SU-DHL-6 (cell line): ENCODE results near the gene LMAN2L.

Experiments used
- H2AFZ ChIP-seq: fragments of 200-600 bp; sonication (generic); 2 replicates; pipeline ENCODE4 v1.6.1; 2014; ENCODE audit warnings: low read depth, mild to moderate bottlenecking, moderate library complexity, mixed read lengths, antibody characterized with exemption, low read length; ENCODE audit not compliant: severe bottlenecking
- H3F3A ChIP-seq: fragments of 200-600 bp; shearing (Covaris generic); 2 replicates; pipeline ENCODE4 v1.6.0; 2016; ENCODE audit warnings: antibody characterized with exemption, mild to moderate bottlenecking; ENCODE audit not compliant: insufficient read depth
- H3K27ac ChIP-seq: fragments of 200-600 bp; sonication (generic); 2 replicates; pipeline ENCODE4 v1.5.1; 2016; ENCODE audit warnings: low read depth, mild to moderate bottlenecking, low read length, moderate library complexity, mixed read lengths
- H3K27me3 ChIP-seq: fragments of 200-600 bp; sonication (generic), shearing (Covaris generic); 2 replicates; pipeline ENCODE4 v1.6.0; 2014; ENCODE audit warnings: mild to moderate bottlenecking, low read length
- H3K36me3 ChIP-seq: fragments of 200-600 bp; sonication (generic); 2 replicates; pipeline ENCODE4 v1.6.1; 2014; ENCODE audit warnings: mild to moderate bottlenecking, low read length, mixed read lengths
- H3K4me2 ChIP-seq: fragments of 300-600, 200-600 bp; shearing (Covaris generic), sonication (generic); 2 replicates; pipeline ENCODE4 v1.6.0; 2014; ENCODE audit warnings: low read length, low read depth, mild to moderate bottlenecking; ENCODE audit not compliant: poor library complexity, severe bottlenecking
- H3K4me3 ChIP-seq: fragments of 200-600 bp; sonication (generic); 2 replicates; pipeline ENCODE4 v1.5.1; 2014; ENCODE audit warnings: antibody characterized with exemption, low read length, mild to moderate bottlenecking, mixed read lengths; ENCODE audit not compliant: insufficient read depth, poor library complexity, severe bottlenecking
- H3K79me2 ChIP-seq: fragments of 200-600 bp; sonication (generic); 2 replicates; pipeline ENCODE4 v1.6.1; 2014; ENCODE audit warnings: mild to moderate bottlenecking, low read length, moderate library complexity; ENCODE audit not compliant: insufficient read depth
- H3K9ac ChIP-seq: fragments of 200-600 bp; sonication (generic); 2 replicates; pipeline ENCODE4 v1.7.0; 2014; ENCODE audit warnings: mild to moderate bottlenecking, low read length
- H3K9me2 ChIP-seq: fragments of 200-600 bp; sonication (generic); replicated peaks from 2 replicates; pipeline ENCODE4 v1.6.1; 2014; ENCODE audit warnings: low read length; ENCODE audit not compliant: insufficient read depth
- H3K9me3 ChIP-seq: fragments of 200-600 bp; sonication (generic); 2 replicates; pipeline ENCODE4 v1.6.1; 2014; ENCODE audit warnings: low read length, mixed read lengths; ENCODE audit not compliant: insufficient read depth
- H4K20me1 ChIP-seq: fragments of 200-600 bp; sonication (generic); 2 replicates; pipeline ENCODE4 v1.6.1; 2014; ENCODE audit warnings: low read depth, mild to moderate bottlenecking, antibody characterized with exemption, low read length, moderate library complexity, mixed read lengths
- EZH2phosphoT487 ChIP-seq: fragments of 200-600 bp; sonication (generic), shearing (Covaris generic); conservative IDR thresholded peaks from 2 replicates; pipeline ENCODE4 v1.6.1; 2018; ENCODE audit warnings: mild to moderate bottlenecking, antibody characterized with exemption, low read length, moderate library complexity, mixed read lengths
- TF ChIP-seq, protein P1 (sequence below): fragments of 200-600 bp; sonication (generic); IDR thresholded peaks from one replicate; pipeline ENCODE4 v1.5.1; 2017; ENCODE audit warnings: antibody characterized with exemption, mild to moderate bottlenecking, low read length, moderate library complexity; ENCODE audit not compliant: insufficient read depth, poor library complexity, severe bottlenecking

Gene LMAN2L

DNA sequence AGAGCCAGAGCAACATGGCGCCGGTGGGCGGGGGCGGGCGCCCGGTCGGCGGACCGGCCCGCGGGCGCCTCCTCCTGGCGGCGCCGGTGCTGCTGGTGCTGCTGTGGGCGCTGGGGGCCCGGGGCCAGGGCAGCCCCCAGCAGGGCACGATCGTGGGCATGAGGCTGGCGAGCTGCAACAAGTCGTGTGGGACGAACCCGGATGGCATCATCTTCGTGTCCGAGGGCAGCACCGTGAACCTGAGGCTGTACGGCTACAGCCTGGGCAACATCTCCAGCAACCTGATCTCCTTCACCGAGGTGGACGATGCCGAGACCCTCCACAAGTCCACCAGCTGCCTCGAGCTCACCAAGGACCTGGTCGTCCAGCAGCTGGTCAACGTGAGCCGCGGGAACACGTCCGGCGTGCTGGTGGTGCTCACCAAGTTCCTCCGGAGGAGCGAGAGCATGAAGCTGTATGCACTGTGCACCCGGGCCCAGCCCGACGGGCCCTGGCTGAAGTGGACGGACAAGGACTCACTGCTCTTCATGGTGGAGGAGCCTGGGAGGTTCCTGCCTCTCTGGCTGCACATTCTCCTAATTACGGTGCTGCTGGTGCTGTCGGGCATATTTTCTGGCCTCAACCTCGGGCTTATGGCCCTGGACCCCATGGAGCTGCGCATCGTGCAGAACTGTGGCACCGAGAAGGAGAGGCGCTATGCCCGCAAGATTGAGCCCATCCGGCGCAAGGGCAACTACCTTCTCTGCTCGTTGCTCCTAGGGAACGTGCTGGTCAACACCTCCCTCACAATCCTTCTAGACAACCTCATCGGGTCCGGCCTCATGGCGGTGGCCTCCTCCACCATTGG is 21.3 kb upstream of the LMAN2L start:
- Histone ChIP-seq H3K9me3 (no peaks in the 10 kb centered on the region), H3K4me2 (peak overlapping the region; percentile 54), H3K79me2 (no peaks in the 10 kb centered on the region), H3K36me3 (no peaks in the 10 kb centered on the region), H3K9me2 (no peaks in the 10 kb centered on the region), H4K20me1 (no peaks in the 10 kb centered on the region), H3F3A (peaks cover 3% of the 10 kb centered on the region; the same call in 1 of the 2 replicates), H3K9ac (peak overlapping the region; percentile 47; the same call in 1 of the 2 replicates), H2AFZ (peak overlapping the region; percentile 48), H3K27ac (no peak overlapping the region), H3K4me3 (peak overlapping the region; percentile 43), H3K27me3 (no peaks in the 10 kb centered on the region)
- TF ChIP-seq EZH2phosphoT487, result no peak
- TF ChIP-seq, protein P1, sequence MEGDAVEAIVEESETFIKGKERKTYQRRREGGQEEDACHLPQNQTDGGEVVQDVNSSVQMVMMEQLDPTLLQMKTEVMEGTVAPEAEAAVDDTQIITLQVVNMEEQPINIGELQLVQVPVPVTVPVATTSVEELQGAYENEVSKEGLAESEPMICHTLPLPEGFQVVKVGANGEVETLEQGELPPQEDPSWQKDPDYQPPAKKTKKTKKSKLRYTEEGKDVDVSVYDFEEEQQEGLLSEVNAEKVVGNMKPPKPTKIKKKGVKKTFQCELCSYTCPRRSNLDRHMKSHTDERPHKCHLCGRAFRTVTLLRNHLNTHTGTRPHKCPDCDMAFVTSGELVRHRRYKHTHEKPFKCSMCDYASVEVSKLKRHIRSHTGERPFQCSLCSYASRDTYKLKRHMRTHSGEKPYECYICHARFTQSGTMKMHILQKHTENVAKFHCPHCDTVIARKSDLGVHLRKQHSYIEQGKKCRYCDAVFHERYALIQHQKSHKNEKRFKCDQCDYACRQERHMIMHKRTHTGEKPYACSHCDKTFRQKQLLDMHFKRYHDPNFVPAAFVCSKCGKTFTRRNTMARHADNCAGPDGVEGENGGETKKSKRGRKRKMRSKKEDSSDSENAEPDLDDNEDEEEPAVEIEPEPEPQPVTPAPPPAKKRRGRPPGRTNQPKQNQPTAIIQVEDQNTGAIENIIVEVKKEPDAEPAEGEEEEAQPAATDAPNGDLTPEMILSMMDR, result peak; percentile 22

DNA sequence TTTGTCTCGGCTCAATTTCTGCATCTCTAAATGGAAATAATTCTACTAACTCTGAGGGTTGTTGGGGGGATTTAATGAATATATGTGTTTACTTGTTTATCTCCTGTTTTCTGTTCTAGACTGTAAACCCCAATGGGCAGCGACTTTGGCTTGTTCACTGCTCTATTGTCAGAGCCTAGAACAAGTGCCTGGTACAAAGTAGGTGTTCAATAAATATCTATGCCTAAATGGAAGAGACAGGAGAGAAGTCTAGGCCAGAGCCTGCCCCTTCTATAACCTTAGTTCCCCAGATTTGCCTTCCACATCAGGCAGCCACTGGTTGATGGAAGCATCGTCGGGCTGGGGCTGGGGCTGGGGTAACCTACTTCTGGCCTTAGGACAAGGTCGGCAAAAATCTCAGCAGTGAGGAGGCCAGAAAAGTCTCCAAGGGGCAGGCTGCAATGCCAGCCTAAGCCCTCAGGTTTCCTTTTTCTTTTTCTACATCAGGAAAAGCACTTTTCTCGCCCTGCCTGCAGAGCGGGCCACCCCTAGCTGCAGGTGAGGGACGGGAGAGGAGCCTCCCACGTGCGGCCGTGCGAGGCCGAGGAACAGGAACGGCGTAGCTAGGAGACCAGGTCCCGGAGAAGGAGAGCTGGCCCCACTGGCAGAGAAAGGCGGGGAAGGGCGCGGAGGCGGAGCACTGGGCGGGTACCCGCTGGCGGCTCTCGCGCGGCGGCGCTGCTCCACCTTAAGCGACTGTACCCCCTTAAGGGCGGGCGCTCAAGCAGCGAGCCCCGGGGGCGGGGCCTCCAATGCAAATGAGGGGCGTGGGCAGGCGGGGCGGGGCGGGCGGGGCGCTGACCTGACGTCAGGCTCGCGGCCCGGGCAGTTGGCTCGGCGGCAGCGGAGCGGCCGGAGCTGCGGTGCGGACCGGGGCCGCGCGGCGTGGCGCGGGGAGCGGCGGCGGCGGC is 20.4 kb upstream of the LMAN2L start, which contains the start of gene CNNM4:
CNNM4 (plus strand) TSS at position 867 of the 950 bp plus-strand sequence. CDS start 98 bp downstream, outside the sequence.
- H2AFZ ChIP-seq, result peak within 1 kb of the TSS; percentile 97
- no peaks in the 10 kb centered on the region for H3K9me3 ChIP-seq
- H3K36me3 ChIP-seq, result no peaks in the 10 kb centered on the region
- H3K9ac ChIP-seq, result peak within 1 kb of the TSS; percentile 75
- peaks cover 3% of the 10 kb centered on the region; the same call in 1 of the 2 replicates for H3F3A ChIP-seq
- no peaks in the 10 kb centered on the region for H3K27me3 ChIP-seq
- H3K4me2 ChIP-seq, result peak within 1 kb of the TSS; percentile 86
- 0 out of 2 replicates have a peak within 1 kb of the TSS, but pooled peaks have one; percentile 16 for H3K27ac ChIP-seq
- TF ChIP-seq, protein P1, result no peak
- TF ChIP-seq EZH2phosphoT487, result no peak
- no peaks in the 10 kb centered on the region for H4K20me1 ChIP-seq
- no peaks in the 10 kb centered on the region for H3K79me2 ChIP-seq
- H3K9me2 ChIP-seq, result no peaks in the 10 kb centered on the region
- peak within 1 kb of the TSS; percentile 65 for H3K4me3 ChIP-seq

DNA sequence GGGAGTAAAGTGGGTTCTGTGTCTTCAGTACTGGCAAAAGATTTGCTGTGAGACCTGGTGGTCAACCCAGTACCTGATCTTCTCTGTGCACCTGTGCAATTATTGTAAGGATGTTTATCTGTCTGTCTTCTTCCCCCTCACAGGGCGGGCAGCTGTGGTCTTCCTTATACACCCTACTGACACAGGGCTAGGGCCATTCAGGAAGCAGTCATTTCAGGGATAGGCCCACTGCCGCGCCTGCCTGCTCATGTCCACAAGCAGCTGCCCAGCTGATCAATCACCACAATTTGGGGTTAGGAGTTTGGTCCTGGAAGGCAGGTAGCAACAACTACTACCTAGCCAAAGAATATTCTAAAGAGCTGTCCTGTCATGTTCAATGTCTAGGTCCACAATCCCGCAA is 19.7 kb upstream of the LMAN2L start:
- no peaks in the 10 kb centered on the region for H3K36me3 ChIP-seq
- no peaks in the 10 kb centered on the region for H3K9me3 ChIP-seq
- H2AFZ ChIP-seq, result peak overlapping the region; percentile 36
- no peaks in the 10 kb centered on the region for H3K9me2 ChIP-seq
- H3K27me3 ChIP-seq, result no peaks in the 10 kb centered on the region
- no peaks in the 10 kb centered on the region for H3K79me2 ChIP-seq
- H3K4me2 ChIP-seq, result peak overlapping the region; percentile 86
- no peak overlapping the region for H3K27ac ChIP-seq
- H3F3A ChIP-seq, result peaks cover 3% of the 10 kb centered on the region; the same call in 1 of the 2 replicates
- H4K20me1 ChIP-seq, result no peaks in the 10 kb centered on the region
- H3K4me3 ChIP-seq, result no peak overlapping the region
- no peak overlapping the region for H3K9ac ChIP-seq
- TF ChIP-seq, protein P1, result no peak
- TF ChIP-seq EZH2phosphoT487, result no peak
